Fibroblast of skin of left quadriceps (primary cell): ENCODE results near the gene MAPKBP1.
A peak's percentile ranks its signal among the peaks of the same experiment; 100 is the strongest.
"Not testable (repeated sequence)": the region's sequence is repeated elsewhere in the genome, so short reads cannot be mapped to it uniquely, and the experiment has no call there.

Source experiments
- DNase-seq, 2 experiments: peaks; one replicate each; pipeline ENCODE4 v3.0.0-alpha.2; 2013; ENCODE audit warnings: low read depth in 2 of 2

MAPKBP1 gene

GRCh38 chr15:41827880-41828806 lies 53.9 kb downstream of the MAPKBP1 start, which contains the start of gene JMJD7:
JMJD7 (plus strand) TSS chr15:41828092; CDS start chr15:41828125, 33 bp downstream.
- DNase-seq: peak; percentile 60 to 61

DNA sequence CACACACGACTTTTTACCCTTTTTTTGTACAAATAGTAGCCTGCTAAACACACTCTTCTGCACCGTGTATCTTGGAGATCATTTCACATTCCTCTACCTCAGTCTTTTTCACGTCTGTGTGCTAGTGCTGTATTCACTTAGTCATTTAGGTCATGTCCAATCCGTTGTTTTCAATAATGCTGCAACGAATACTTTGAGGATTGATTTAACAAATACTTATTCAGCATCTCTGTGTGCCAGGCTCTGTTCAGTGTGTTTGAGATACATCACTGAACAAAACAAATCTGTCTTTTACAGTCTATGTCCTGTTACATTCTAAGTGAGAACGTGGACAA lies 54.5 kb downstream of the MAPKBP1 start:
- no peak for DNase-seq

GRCh38 chr15:41829959-41830646 lies 55.8 kb downstream of the MAPKBP1 start:
- no peak for DNase-seq

GRCh38 chr15:41831291-41831690 lies 57.0 kb downstream of the MAPKBP1 start:
- not testable (repeated sequence) for DNase-seq

DNA sequence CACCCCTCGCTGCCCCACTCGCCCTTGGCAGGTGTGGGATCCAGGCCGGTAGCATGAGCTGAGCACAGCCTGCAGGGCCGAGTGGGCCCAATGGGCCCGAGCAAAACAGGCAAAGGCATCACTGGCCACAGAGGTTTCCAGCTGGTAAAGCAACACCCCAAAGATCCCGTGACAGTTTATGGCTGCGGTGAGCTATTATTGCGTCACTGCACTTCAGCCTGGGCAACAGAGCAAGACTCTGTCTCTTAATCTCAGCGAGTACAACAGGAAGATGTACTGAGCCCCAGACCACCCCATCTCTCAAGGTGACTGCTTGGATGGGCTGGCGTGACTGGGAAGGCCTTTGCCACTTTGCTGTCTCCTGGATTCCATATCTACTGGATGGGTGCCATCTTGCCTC lies 57.9 kb downstream of the MAPKBP1 start:
- DNase-seq: no peak

- DNase-seq: no peak
Observed at GRCh38 chr15:41832875-41833274, 58.6 kb downstream of the MAPKBP1 start.

DNA sequence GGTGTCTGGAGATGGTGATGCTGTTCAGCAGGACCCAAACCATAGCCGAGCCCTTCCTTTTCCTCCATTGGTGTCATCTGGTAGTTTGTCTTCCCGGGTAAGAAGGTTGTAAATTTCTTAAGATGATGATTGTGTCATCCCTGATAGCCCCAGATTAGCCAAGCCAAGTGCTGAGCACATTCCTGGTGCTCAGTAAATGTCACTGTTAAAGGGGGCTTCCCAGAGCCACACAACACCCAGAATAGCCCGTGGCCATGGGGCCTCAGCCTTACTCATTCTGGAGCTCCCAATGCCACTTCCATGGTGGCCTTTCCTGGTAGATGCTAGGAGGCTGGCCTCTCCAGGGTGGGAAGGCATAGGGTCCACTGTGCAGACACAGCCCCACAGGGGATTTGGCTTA lies 59.8 kb downstream of the MAPKBP1 start:
- DNase-seq: no peak

GRCh38 chr15:41836073-41836472 lies 61.8 kb downstream of the MAPKBP1 start:
- no peak for DNase-seq

- DNase-seq: no peak
Observed at GRCh38 chr15:41836713-41837454, 62.6 kb downstream of the MAPKBP1 start.

DNA sequence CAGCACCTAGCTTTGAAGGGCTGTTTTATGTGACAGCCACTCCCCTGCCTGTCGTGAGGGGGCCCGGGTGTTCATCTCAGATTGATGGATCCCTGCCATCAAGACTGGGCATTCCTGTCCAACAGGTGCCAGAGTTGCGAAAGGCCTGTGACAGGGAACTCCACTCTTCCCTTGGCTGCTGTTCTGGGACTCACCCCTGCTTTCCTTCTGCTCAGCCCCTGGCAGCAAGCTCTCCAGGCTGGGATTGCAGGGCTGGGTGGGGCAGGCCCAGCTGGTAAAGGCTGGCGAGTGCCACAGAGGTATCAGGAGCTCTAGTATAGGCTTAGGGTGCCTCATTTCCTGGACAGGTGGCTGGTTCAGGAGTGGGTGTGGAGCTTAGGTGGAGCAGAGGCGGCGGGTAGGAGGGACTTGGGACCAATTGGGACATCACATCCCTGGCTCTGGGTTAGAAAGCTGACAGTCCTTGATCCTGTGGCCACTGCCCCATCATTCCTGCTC lies 64.2 kb downstream of the MAPKBP1 start, which contains the start of gene PLA2G4B:
Gene PLA2G4B (plus strand): TSS at position 448 of the 498 bp plus-strand sequence. CDS start 67 bp downstream, outside the sequence.
- DNase-seq: no peak

GRCh38 chr15:41839781-41840491 lies 65.7 kb downstream of the MAPKBP1 start:
- DNase-seq: no peak

DNA sequence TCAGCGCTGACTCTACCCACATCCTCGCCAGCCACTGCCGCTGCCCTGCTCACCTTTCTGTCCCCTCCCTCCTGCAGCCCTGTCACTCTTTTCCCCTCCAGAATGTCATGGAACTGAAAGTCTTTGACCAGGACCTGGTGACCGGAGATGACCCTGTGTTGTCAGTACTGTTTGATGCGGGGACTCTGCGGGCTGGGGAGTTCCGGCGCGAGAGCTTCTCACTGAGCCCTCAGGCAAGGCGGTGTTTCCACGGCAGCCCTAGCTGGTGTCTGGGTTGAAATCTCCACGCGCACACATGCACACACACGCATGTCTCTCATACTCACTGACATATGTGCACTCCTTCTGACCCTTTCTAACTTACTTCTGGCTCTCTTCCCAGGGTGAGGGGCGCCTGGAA lies 66.4 kb downstream of the MAPKBP1 start:
- DNase-seq: no peak

- DNase-seq: no peak
Observed at GRCh38 chr15:41841131-41841530, 66.8 kb downstream of the MAPKBP1 start.

DNA sequence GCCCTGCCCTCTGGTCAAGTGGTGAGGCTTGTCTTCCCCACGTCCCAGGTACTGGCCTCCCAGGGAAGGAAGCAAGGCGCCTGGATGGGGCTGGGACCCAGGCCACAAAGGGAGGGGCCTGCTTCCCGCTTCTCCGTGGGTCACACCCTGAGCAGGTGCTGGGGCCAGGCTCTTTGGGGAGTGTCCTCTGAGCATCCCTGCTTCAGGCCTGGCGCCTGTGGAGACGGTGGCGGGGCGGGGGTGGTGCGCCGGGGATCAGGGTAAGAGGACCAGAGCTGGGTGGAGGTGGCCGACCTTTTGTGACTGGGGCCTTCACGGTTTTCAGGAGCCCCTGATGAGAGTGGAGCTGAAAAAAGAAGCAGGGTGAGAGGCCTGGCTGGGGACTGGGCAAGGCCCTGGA lies 67.9 kb downstream of the MAPKBP1 start:
- DNase-seq: no peak

- no peak for DNase-seq
Observed at GRCh38 chr15:41843571-41843970, 69.3 kb downstream of the MAPKBP1 start.

- no peak for DNase-seq
Observed at GRCh38 chr15:41844814-41845213, 70.5 kb downstream of the MAPKBP1 start.

DNA sequence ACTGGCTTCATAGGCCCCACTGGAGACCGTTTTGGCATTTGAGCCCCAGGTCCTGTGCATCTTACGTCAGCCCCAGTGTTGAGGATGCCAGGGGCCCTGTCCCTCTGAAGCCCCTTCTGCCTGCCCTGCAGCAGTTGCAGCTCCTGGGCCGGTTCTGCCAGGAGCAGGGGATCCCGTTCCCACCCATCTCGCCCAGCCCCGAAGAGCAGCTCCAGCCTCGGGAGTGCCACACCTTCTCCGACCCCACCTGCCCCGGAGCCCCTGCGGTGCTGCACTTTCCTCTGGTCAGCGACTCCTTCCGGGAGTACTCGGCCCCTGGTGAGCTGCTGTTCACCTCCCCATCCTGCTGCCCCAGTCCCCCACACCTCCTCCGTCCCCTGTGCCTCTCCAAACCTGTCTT lies 72.9 kb downstream of the MAPKBP1 start:
- no peak for DNase-seq

GRCh38 chr15:41847981-41848380 lies 73.7 kb downstream of the MAPKBP1 start:
- no peak for DNase-seq

GRCh38 chr15:41848631-41849030 lies 74.3 kb downstream of the MAPKBP1 start:
- DNase-seq: no peak

DNA sequence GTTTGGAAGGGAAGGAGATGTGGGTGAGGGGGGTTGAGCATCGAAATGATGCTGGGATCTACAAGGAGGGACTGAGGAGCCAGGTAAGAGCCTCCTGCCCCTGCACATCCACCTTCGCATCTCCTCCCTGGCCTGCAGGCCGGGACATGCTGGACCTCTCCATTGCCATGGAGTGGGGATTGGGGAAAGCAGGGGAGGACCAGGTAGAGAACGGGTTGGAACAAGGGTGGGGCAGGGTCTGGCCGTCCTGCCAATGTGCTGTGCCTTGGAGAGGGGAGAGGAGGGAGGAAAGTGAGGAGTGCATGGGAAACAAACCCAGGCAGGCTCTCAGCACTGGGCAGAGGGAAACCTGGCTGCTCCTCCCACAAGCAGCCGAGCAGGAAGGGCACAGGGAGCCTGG lies 74.9 kb downstream of the MAPKBP1 start:
- DNase-seq: no peak

DNA sequence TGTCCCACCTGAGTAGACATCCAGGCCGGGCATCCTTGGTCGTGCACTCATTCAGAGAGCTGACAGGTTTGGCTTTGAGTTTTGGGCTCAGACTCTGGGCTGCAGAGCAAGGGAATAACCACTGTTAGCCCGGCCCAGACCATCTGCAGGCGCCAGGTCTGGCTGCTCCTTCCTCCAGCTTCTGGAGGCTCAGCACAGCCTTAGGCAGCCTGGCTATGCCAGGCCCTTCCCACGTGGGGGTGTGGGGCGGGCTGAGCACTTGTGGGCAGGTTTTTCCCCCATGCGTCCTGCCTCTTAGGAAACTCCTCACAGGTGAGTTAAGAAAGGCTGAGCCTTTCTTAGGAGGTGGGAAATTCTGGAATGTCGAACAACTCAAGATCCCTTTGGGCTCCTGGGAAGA lies 75.6 kb downstream of the MAPKBP1 start:
- no peak for DNase-seq
